WERI-Rb-1 (cell line): ENCODE results near the gene SPC25.
"Not testable (repeated sequence)": the region's sequence is repeated elsewhere in the genome, so short reads cannot be mapped to it uniquely, and the experiment has no call there.

Experiments used
- DNase-seq: peaks from one replicate; pipeline ENCODE4 v3.0.0-alpha.2; 2020
- H3K27ac ChIP-seq: fragments of 250-450 bp; sonication (Bioruptor Pico); 2 replicates; pipeline ENCODE4 v1.5.1; 2020; ENCODE audit warnings: mild to moderate bottlenecking, moderate library complexity
- H3K27me3 ChIP-seq: fragments of 250-450 bp; sonication (Bioruptor Pico); 2 replicates; pipeline ENCODE4 v1.5.1; 2021; ENCODE audit warnings: mild to moderate bottlenecking, low read depth, moderate library complexity; ENCODE audit not compliant: insufficient read depth, severe bottlenecking
- H3K36me3 ChIP-seq: fragments of 250-450 bp; sonication (Bioruptor Pico); 2 replicates; pipeline ENCODE4 v1.5.1; 2020; ENCODE audit warnings: mild to moderate bottlenecking, moderate library complexity
- H3K4me3 ChIP-seq: 2 replicates; pipeline ENCODE4 v1.5.1; 2011; ENCODE audit warnings: low read depth, mild to moderate bottlenecking, control low read depth, low read length
- H3K9me3 ChIP-seq: fragments of 250-450 bp; sonication (Bioruptor Pico); 2 replicates; pipeline ENCODE4 v1.5.1; 2021; ENCODE audit warnings: mild to moderate bottlenecking, moderate library complexity; ENCODE audit not compliant: severe bottlenecking
- CTCF ChIP-seq: IDR thresholded peaks from 2 replicates; pipeline ENCODE4 v1.5.1; 2011; ENCODE audit warnings: low read depth, mild to moderate bottlenecking, control low read depth, inconsistent platforms, low read length

SPC25 gene

DNA sequence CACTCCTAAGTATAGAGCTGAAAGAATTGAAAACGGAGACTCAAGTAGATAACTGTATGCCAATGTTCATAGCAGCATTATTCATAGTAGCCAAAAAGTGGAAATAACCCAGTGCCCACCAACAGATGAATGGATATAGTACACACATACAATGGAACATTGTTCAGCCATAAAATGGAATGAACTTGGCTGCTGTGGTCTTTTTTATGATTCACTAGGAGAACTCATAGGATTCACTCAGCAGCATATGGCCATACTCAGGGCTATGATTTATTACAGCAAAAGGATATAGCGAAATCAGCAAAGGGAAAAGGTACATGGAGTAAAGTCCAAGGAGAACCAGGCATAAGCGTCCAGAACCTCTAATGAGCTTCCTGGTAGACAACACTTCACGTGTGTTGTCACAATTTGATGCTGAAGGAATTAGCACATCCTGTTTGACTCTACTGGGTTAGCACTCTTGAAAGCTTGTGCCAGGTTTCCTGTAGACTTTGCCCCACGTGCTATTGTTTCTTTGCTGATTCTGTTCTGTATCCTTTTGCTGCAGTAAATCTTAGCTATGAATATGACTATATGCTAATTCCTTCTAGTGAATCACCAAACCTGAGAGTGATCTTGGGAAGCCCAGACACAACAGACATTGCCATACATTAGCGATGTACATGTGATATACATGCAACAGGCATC lies 15.7 kb downstream of the SPC25 start:
- TF ChIP-seq CTCF, result no peak
- Histone ChIP-seq H3K27me3 (no peaks in the 10 kb centered on the region), H3K9me3 (peaks cover 3% of the 10 kb centered on the region), H3K4me3 (no peak overlapping the region), H3K36me3 (peaks cover 24% of the 10 kb centered on the region), H3K27ac (no peak overlapping the region)
- DNase-seq, result no peak

GRCh38 chr2:168870824-168871223 lies 19.4 kb downstream of the SPC25 start:
- peaks cover 20% of the 10 kb centered on the region for H3K36me3 ChIP-seq
- not testable (repeated sequence) for H3K27ac ChIP-seq, H3K27me3 ChIP-seq, H3K9me3 ChIP-seq, DNase-seq, H3K4me3 ChIP-seq

- DNase-seq, H3K4me3 ChIP-seq, H3K27ac ChIP-seq, H3K9me3 ChIP-seq, H3K27me3 ChIP-seq: not testable (repeated sequence)
- H3K36me3 ChIP-seq, result peaks cover 20% of the 10 kb centered on the region
Observed at GRCh38 chr2:168870369-168870768, 19.9 kb downstream of the SPC25 start.

- not testable (repeated sequence) for H3K27ac ChIP-seq, DNase-seq, H3K27me3 ChIP-seq, H3K4me3 ChIP-seq, H3K9me3 ChIP-seq
- peaks cover 22% of the 10 kb centered on the region for H3K36me3 ChIP-seq
Observed at GRCh38 chr2:168867164-168867563, 23.1 kb downstream of the SPC25 start.

GRCh38 chr2:168858146-168858545 lies 32.1 kb downstream of the SPC25 start:
- Histone ChIP-seq H3K27me3 (no peaks in the 10 kb centered on the region), H3K36me3 (peaks cover 4% of the 10 kb centered on the region; the same call in 1 of the 2 replicates), H3K9me3 (no peaks in the 10 kb centered on the region), H3K27ac (no peak overlapping the region), H3K4me3 (no peak overlapping the region)
- DNase-seq, result no peak
- no peak for TF ChIP-seq CTCF

DNA sequence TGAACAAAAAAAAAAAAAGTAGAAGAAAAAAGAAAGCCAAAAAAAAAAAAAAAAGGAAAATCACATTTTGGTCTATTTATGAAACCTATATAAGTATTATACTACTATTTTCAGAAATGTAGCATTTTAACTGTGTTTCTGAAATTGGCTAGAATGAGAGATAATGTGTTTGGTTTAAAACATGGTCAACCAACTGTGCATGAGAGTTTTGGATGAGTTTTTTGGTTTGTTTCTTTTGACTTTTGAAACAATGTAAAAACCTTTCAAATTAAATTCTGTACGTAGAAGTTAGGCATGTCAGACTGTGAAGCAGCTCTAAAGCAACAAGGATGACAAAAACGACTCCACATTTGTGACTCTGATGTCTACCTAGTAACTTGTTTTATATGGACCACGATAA lies 34.6 kb downstream of the SPC25 start:
- no peaks in the 10 kb centered on the region for H3K27me3 ChIP-seq
- H3K36me3 ChIP-seq, result no peaks in the 10 kb centered on the region
- no peaks in the 10 kb centered on the region for H3K9me3 ChIP-seq
- DNase-seq, result no peak
- no peak overlapping the region for H3K4me3 ChIP-seq
- no peak for TF ChIP-seq CTCF
- no peak overlapping the region for H3K27ac ChIP-seq

- H3K36me3 ChIP-seq, result no peaks in the 10 kb centered on the region
- no peak for DNase-seq
- H3K4me3 ChIP-seq, result no peak overlapping the region
Observed at GRCh38 chr2:168854651-168855050, 35.6 kb downstream of the SPC25 start.

More at GRCh38 chr2:168854651-168855050, 35.6 kb downstream of the SPC25 start:
- H3K27me3 ChIP-seq, result no peaks in the 10 kb centered on the region
- no peaks in the 10 kb centered on the region for H3K9me3 ChIP-seq
- H3K27ac ChIP-seq, result no peak overlapping the region
- TF ChIP-seq CTCF, result no peak
